Astrocyte (in vitro differentiated cells and primary cell): ENCODE measurements around the gene AP1S2.

ENCODE experiments used
- CTCF ChIP-seq: IDR thresholded peaks from 2 replicates; pipeline ENCODE4 v1.5.1; 2011; ENCODE audit warnings: low read depth, mild to moderate bottlenecking, inconsistent platforms, low read length, moderate library complexity; ENCODE audit not compliant: insufficient read depth
- EZH2 ChIP-seq: IDR thresholded peaks from 2 replicates; pipeline ENCODE4 v1.6.1; 2012; ENCODE audit warnings: mild to moderate bottlenecking, low read length, inconsistent platforms; ENCODE audit not compliant: insufficient read depth

GRCh38 chrX:15864629-15865028 lies 10.0 kb upstream of the AP1S2 start:
- no peak for TF ChIP-seq EZH2
- no peak for TF ChIP-seq CTCF
